Muscle of leg (tissue), 11 donors: ENCODE results near the gene KCNJ1. TPM values are rescaled to one million over a fixed set of nuclear protein-coding genes. Genes with fewer than 3 reads are reported as not detected.
A peak's percentile ranks its signal among the peaks of the same experiment; 100 is the strongest.

ENCODE experiments used
- DNase-seq: peaks from one replicate; pipeline ENCODE4 v3.0.0; 2013
- H3K27ac ChIP-seq: one replicate; pipeline ENCODE4 v1.5.1; 2013; ENCODE audit warnings: mild to moderate bottlenecking, low read length, control low read depth
- H3K27me3 ChIP-seq: one replicate; pipeline ENCODE4 v1.6.1; 2013; ENCODE audit warnings: low read length; ENCODE audit not compliant: control insufficient read depth, insufficient read depth
- H3K36me3 ChIP-seq: one replicate; pipeline ENCODE4 v1.6.1; 2013; ENCODE audit warnings: low read length; ENCODE audit not compliant: control insufficient read depth, insufficient read depth
- H3K4me1 ChIP-seq: one replicate; pipeline ENCODE4 v1.6.1; 2013; ENCODE audit warnings: low read length; ENCODE audit not compliant: control insufficient read depth, insufficient read depth
- H3K4me3 ChIP-seq: one replicate; pipeline ENCODE4 v1.5.1; 2013; ENCODE audit warnings: low read length, control low read depth
- H3K9me3 ChIP-seq: replicated peaks from 2 replicates; pipeline ENCODE4 v1.6.1; 2013; ENCODE audit warnings: low read depth, low read length; ENCODE audit not compliant: control insufficient read depth
- WGBS: methylation state at CpG from one replicate; pipeline ENCODE4 v1.1.5; 2013; ENCODE audit warnings: missing lambda C conversion rate; ENCODE audit not compliant: insufficient coverage; 5-methylcytosine and 5-hydroxymethylcytosine counted together
- polyA plus RNA-seq, 8 donors: library from polyadenylated mRNA; unstranded; fragments of 120-200 nt; gene quantifications; one replicate each; pipeline versions ENCODE4 v1.2.1 to v1.2.3, GENCODE V29; 2013; ENCODE audit warnings: inconsistent platforms in 1 of 8, low replicate concordance in 1 of 8; ENCODE audit not compliant: insufficient read length in 8 of 8, insufficient read depth in 1 of 8
- total RNA-seq: library from RNA; stranded (reverse); fragments of 120-200 nt; gene quantifications from one replicate; pipeline ENCODE4 v1.2.4, GENCODE V29; 2013

The KCNJ1 gene
- total and polyA plus RNA-seq, 9 donors = 0.08 to 0.44 (median 0.19) TPM; not detected in 1

- Histone ChIP-seq H3K27me3 (peaks cover 36% of the 10 kb centered on the region), H3K4me3 (no peak overlapping the region), H3K4me1 (peaks cover 12% of the 10 kb centered on the region), H3K9me3 (no peaks in the 10 kb centered on the region), H3K36me3 (no peaks in the 10 kb centered on the region), H3K27ac (no peak overlapping the region)
- WGBS = 60% methylated on average over 1 of the region's 4 CpGs
- no peak for DNase-seq
Measured at GRCh38 chr11:128892866-128893565, 25.9 kb upstream of the KCNJ1 start.

- DNase-seq = no peak
- Histone ChIP-seq H3K4me1 (peaks cover 12% of the 10 kb centered on the region), H3K27me3 (peaks cover 45% of the 10 kb centered on the region), H3K9me3 (no peaks in the 10 kb centered on the region), H3K4me3 (no peak overlapping the region), H3K36me3 (no peaks in the 10 kb centered on the region), H3K27ac (no peak overlapping the region)
- WGBS = 80% methylated on average over 2 of the region's 6 CpGs
Measured at GRCh38 chr11:128891913-128892398, 24.9 kb upstream of the KCNJ1 start.

- Histone ChIP-seq H3K9me3 (no peaks in the 10 kb centered on the region), H3K4me3 (peak within 1 kb of the TSS; percentile 57), H3K4me1 (peaks cover 12% of the 10 kb centered on the region), H3K27me3 (peaks cover 52% of the 10 kb centered on the region), H3K27ac (no peak within 1 kb of the TSS), H3K36me3 (no peaks in the 10 kb centered on the region)
- under 1% methylated on average over 68 of the region's 85 CpGs for WGBS
- peak; percentile 61 for DNase-seq
Measured at GRCh38 chr11:128890543-128891368, 23.7 kb upstream of the KCNJ1 start, which contains the start of gene KCNJ5. TSS of gene KCNJ5 (plus strand) at chr11:128891356. CDS start at chr11:128911274, 19,918 bp downstream.

- no peaks in the 10 kb centered on the region for H3K36me3 ChIP-seq
- H3K27ac ChIP-seq = no peak overlapping the region
- H3K27me3 ChIP-seq = peaks cover 55% of the 10 kb centered on the region
- no peaks in the 10 kb centered on the region for H3K9me3 ChIP-seq
- 17% methylated on average over 6 of the region's 9 CpGs for WGBS
- no peak for DNase-seq
- H3K4me1 ChIP-seq = peaks cover 12% of the 10 kb centered on the region
- peak overlapping the region; percentile 57 for H3K4me3 ChIP-seq
Measured at GRCh38 chr11:128890216-128890542, 23.1 kb upstream of the KCNJ1 start.

GRCh38 chr11:128889657-128890213, 22.6 kb upstream of the KCNJ1 start:
- Histone ChIP-seq H3K4me3 (no peak overlapping the region), H3K36me3 (no peaks in the 10 kb centered on the region), H3K9me3 (no peaks in the 10 kb centered on the region), H3K27me3 (peaks cover 57% of the 10 kb centered on the region), H3K4me1 (peaks cover 12% of the 10 kb centered on the region), H3K27ac (no peak overlapping the region)
- WGBS = 50% methylated on average over 6 of the region's 8 CpGs
- DNase-seq = no peak

GRCh38 chr11:128888034-128888985, 21.2 kb upstream of the KCNJ1 start:
- no peak overlapping the region for H3K27ac ChIP-seq
- 46% methylated on average over 11 of the region's 15 CpGs for WGBS
- no peak overlapping the region for H3K4me3 ChIP-seq
- no peaks in the 10 kb centered on the region for H3K9me3 ChIP-seq
- H3K36me3 ChIP-seq = no peaks in the 10 kb centered on the region
- H3K27me3 ChIP-seq = peaks cover 54% of the 10 kb centered on the region
- peaks cover 12% of the 10 kb centered on the region for H3K4me1 ChIP-seq
- no peak for DNase-seq

- Histone ChIP-seq H3K4me3 (no peak overlapping the region), H3K27me3 (peaks cover 52% of the 10 kb centered on the region), H3K4me1 (peaks cover 12% of the 10 kb centered on the region), H3K9me3 (no peaks in the 10 kb centered on the region), H3K27ac (no peak overlapping the region), H3K36me3 (no peaks in the 10 kb centered on the region)
- 48% methylated on average over 4 of the region's 5 CpGs for WGBS
- no peak for DNase-seq
Measured at GRCh38 chr11:128886406-128887124, 19.5 kb upstream of the KCNJ1 start.

- H3K4me1 ChIP-seq = no peaks in the 10 kb centered on the region
- H3K36me3 ChIP-seq = no peaks in the 10 kb centered on the region
- DNase-seq = peak; percentile 75
- H3K4me3 ChIP-seq = no peak overlapping the region
- peaks cover 41% of the 10 kb centered on the region for H3K27me3 ChIP-seq
- WGBS = 70% methylated on average over 4 of the region's 12 CpGs
- no peaks in the 10 kb centered on the region for H3K9me3 ChIP-seq
- H3K27ac ChIP-seq = no peak overlapping the region
Measured at GRCh38 chr11:128884703-128885338, 17.7 kb upstream of the KCNJ1 start.

GRCh38 chr11:128884054-128884453, 17.0 kb upstream of the KCNJ1 start:
- no peaks in the 10 kb centered on the region for H3K36me3 ChIP-seq
- WGBS = no CpG with 5 or more reads among the region's 4 CpGs

More at GRCh38 chr11:128884054-128884453, 17.0 kb upstream of the KCNJ1 start:
- Histone ChIP-seq H3K4me3 (no peak overlapping the region), H3K27me3 (peaks cover 34% of the 10 kb centered on the region), H3K27ac (no peak overlapping the region), H3K9me3 (no peaks in the 10 kb centered on the region), H3K4me1 (no peaks in the 10 kb centered on the region)
- DNase-seq = no peak
